HCT116 (cell line): ENCODE measurements around the gene HLA-E. TPM values are rescaled to one million over a fixed set of nuclear protein-coding genes. Genes with fewer than 3 reads are reported as not detected.

ENCODE experiments used
- ATAC-seq: fragments of 200-7000 bp; cut with Tn5 transposase; 2 replicates; pipeline ENCODE4 v1.9.1; 2020; ENCODE audit warnings: mild to moderate bottlenecking, moderate library complexity
- BruUV-seq: library from RNA; stranded (reverse); fragments of 400-500 nt; replicated peaks from 2 replicates; lab custom pipeline; 2021; lab: Mats Ljungman, UMichigan
- CTCF ChIA-PET: fragments of 300-600 bp; sonication (Branson Sonifier 250); formaldehyde crosslinking; loops from one replicate; lab custom pipeline; 2021; ENCODE audit warnings: antibody characterized with exemption; lab: Charles Lee
- POLR2A ChIA-PET: fragments of 300-600, 350-600 bp; sonication (Branson Sonifier 250); formaldehyde crosslinking; loops from one replicate; lab custom pipeline; 2021; ENCODE audit warnings: antibody characterized with exemption; lab: Charles Lee
- RAD21 ChIA-PET, 2 experiments: fragments of 300-600 bp; sonication (Branson Sonifier 250); formaldehyde crosslinking; loops; one replicate each; lab custom pipeline; 2023; ENCODE audit warnings: low total read pairs in 2 of 2; ENCODE audit not compliant: uncharacterized antibody in 2 of 2, unreplicated experiment in 2 of 2, low non-redundant PET in 1 of 2; lab: Charles Lee
- DNase-seq: peaks from one replicate; pipeline ENCODE4 v3.0.0-alpha.2; 2010; ENCODE audit warnings: low read depth, low spot score
- H2AFZ ChIP-seq: fragments of 200-600 bp; shearing (Covaris generic), sonication (generic); 2 replicates; pipeline ENCODE4 v1.6.1; 2017; ENCODE audit warnings: low read depth, mixed run types, mixed read lengths, antibody characterized with exemption, low read length; ENCODE audit not compliant: poor library complexity, severe bottlenecking
- H3K27ac ChIP-seq: 2 replicates; pipeline ENCODE4 v1.5.1; 2012; ENCODE audit warnings: low read depth, low read length
- H3K27me3 ChIP-seq: fragments of 200-600 bp; sonication (generic); 2 replicates; pipeline ENCODE4 v1.6.1; 2016; ENCODE audit warnings: mixed run types, low read length, mixed read lengths; ENCODE audit not compliant: insufficient read depth
- H3K36me3 ChIP-seq, 2 experiments: fragments of 200-500 bp in 1 of 2; fragments of 200-600 bp in 1 of 2; sonication (Bioruptor generic) in 1 of 2; sonication (generic) in 1 of 2; 2 replicates each; pipeline versions ENCODE4 v1.5.1 to v1.6.1; 2014 to 2016; ENCODE audit warnings: low read length in 2 of 2, inconsistent platforms in 1 of 2, mixed read lengths in 1 of 2, mixed run types in 1 of 2; ENCODE audit not compliant: insufficient read depth in 2 of 2, control insufficient read depth in 1 of 2
- H3K4me1 ChIP-seq, 2 experiments: fragments of 200-600 bp in 1 of 2; sonication (generic) in 1 of 2; 2 replicates each; pipeline versions ENCODE4 v1.5.1 to v1.6.1; 2012 to 2017; ENCODE audit warnings: low read length in 2 of 2, inconsistent platforms in 1 of 2, mild to moderate bottlenecking in 1 of 2, mixed read lengths in 1 of 2, mixed run types in 1 of 2, moderate library complexity in 1 of 2; ENCODE audit not compliant: insufficient read depth in 2 of 2, control insufficient read depth in 1 of 2
- H3K4me2 ChIP-seq: fragments of 200-600 bp; sonication (generic); 2 replicates; pipeline ENCODE4 v1.6.1; 2017; ENCODE audit warnings: mixed run types, low read length, mixed read lengths
- H3K4me3 ChIP-seq, 2 experiments: fragments of 200-600 bp in 1 of 2; sonication (generic) in 1 of 2; replicated peaks in 1 of 2; 2 replicates each; pipeline ENCODE4 v1.5.1; 2011 to 2016; ENCODE audit warnings: low read length in 2 of 2, control low read depth in 1 of 2, low read depth in 1 of 2, mild to moderate bottlenecking in 1 of 2, mixed read lengths in 1 of 2, mixed run types in 1 of 2
- H3K79me2 ChIP-seq: fragments of 200-600 bp; sonication (generic); 2 replicates; pipeline ENCODE4 v1.6.1; 2017; ENCODE audit warnings: mild to moderate bottlenecking, mixed run types, low read length, moderate library complexity, mixed read lengths; ENCODE audit not compliant: insufficient read depth
- H3K9ac ChIP-seq: fragments of 200-600 bp; sonication (generic); 2 replicates; pipeline ENCODE4 v1.6.1; 2016; ENCODE audit warnings: low read length, mixed read lengths
- H3K9me2 ChIP-seq: fragments of 200-600 bp; sonication (generic), shearing (Covaris generic); 2 replicates; pipeline ENCODE4 v1.6.1; 2017; ENCODE audit warnings: mixed run types, mild to moderate bottlenecking, moderate library complexity; ENCODE audit not compliant: insufficient read depth
- H3K9me3 ChIP-seq, 2 experiments: fragments of 200-500 bp in 1 of 2; fragments of 200-600 bp in 1 of 2; sonication (Bioruptor generic) in 1 of 2; sonication (generic) in 1 of 2; 2 replicates each; pipeline ENCODE4 v1.6.1; 2014 to 2017; ENCODE audit warnings: low read length in 2 of 2, mixed read lengths in 2 of 2, inconsistent platforms in 1 of 2, low read depth in 1 of 2, mild to moderate bottlenecking in 1 of 2, mixed run types in 1 of 2, moderate library complexity in 1 of 2; ENCODE audit not compliant: control insufficient read depth in 1 of 2, insufficient read depth in 1 of 2
- H4K20me1 ChIP-seq: fragments of 200-600 bp; sonication (generic), shearing (Covaris generic); 2 replicates; pipeline ENCODE4 v1.6.1; 2017; ENCODE audit warnings: mixed run types, mild to moderate bottlenecking, moderate library complexity; ENCODE audit not compliant: insufficient read depth
- CBX3 ChIP-seq: IDR thresholded peaks from 2 replicates; pipeline ENCODE4 v1.6.1; 2012; ENCODE audit warnings: low read depth
- EGR1 ChIP-seq: IDR thresholded peaks from 2 replicates; pipeline ENCODE4 v1.6.1; 2012; ENCODE audit warnings: low read depth
- ELF1 ChIP-seq: IDR thresholded peaks from 2 replicates; pipeline ENCODE4 v1.6.1; 2012; ENCODE audit warnings: low read depth, borderline replicate concordance
- MAX ChIP-seq: IDR thresholded peaks from 2 replicates; pipeline ENCODE4 v1.6.1; 2012
- POLR2AphosphoS5 ChIP-seq: IDR thresholded peaks from 2 replicates; pipeline ENCODE4 v1.6.1; 2011; ENCODE audit warnings: mild to moderate bottlenecking, low read depth, low read length, moderate library complexity
- REST ChIP-seq: IDR thresholded peaks from 2 replicates; pipeline ENCODE4 v1.6.1; 2012; ENCODE audit warnings: low read depth
- SP1 ChIP-seq: IDR thresholded peaks from 2 replicates; pipeline ENCODE4 v1.6.1; 2012; ENCODE audit warnings: low read depth
- SRF ChIP-seq: IDR thresholded peaks from 2 replicates; pipeline ENCODE4 v1.6.1; 2012; ENCODE audit warnings: low read depth
- ZBTB33 ChIP-seq: IDR thresholded peaks from 2 replicates; pipeline ENCODE4 v1.6.1; 2011; ENCODE audit warnings: mild to moderate bottlenecking, low read length, moderate library complexity; ENCODE audit not compliant: insufficient replicate concordance; ENCODE audit errors: extremely low read depth
- ZFX ChIP-seq: fragments of 450-650 bp; IDR thresholded peaks from 2 replicates; pipeline ENCODE4 v1.6.1; 2017
- ZNF274 ChIP-seq: fragments of 200-500 bp; sonication (Bioruptor generic); IDR thresholded peaks from 2 replicates; pipeline ENCODE4 v1.6.1; 2014; ENCODE audit warnings: mild to moderate bottlenecking, low read depth, low read length, inconsistent platforms
- intact Hi-C: fragments of 100-400 bp; cut with micrococcal nuclease; formaldehyde crosslinking; loops from 2 replicates; pipeline ENCODE4 v1.10.0; 2022
- total RNA-seq: library from RNA; stranded (reverse); gene quantifications from one replicate; pipeline ENCODE4 v1.2.1, GENCODE V29; 2021; ENCODE audit not compliant: unreplicated experiment

Gene HLA-E
- total RNA-seq, 1 experiment from 2014 or later: 108 TPM

- ATAC-seq: no peak
- no peaks in the 10 kb centered on the region for H3K4me1 ChIP-seq
- H3K79me2 ChIP-seq: no peaks in the 10 kb centered on the region
- BruUV-seq: no TSS peak
- no peak overlapping the region for H3K4me3 ChIP-seq
- TF ChIP-seq EGR1: no peak
- no peak for TF ChIP-seq ZNF274
- no peak for TF ChIP-seq ZFX
- TF ChIP-seq ELF1: no peak
- TF ChIP-seq SP1: no peak
- no peak for TF ChIP-seq CBX3
- TF ChIP-seq MAX: no peak
- no peak for TF ChIP-seq SRF
- no peak for TF ChIP-seq POLR2AphosphoS5
- no peak for TF ChIP-seq ZBTB33
- no peak for TF ChIP-seq REST
- CTCF ChIA-PET: interaction anchor here (0.7 to 1.3 kb wide), 29 partner anchors 10 to 650 kb away, joined by 3 to 12 read pairs (median 4); partner anchors contain the start of genes PPP1R10 and TRIM39
- RAD21 ChIA-PET: no interaction called here
- peak overlapping the region; percentile 27 for H3K4me2 ChIP-seq
- H3K36me3 ChIP-seq: no peaks in the 10 kb centered on the region
- H3K9me3 ChIP-seq: no peaks in the 10 kb centered on the region
- peaks cover 7% of the 10 kb centered on the region; the same call in 1 of the 2 replicates for H3K27me3 ChIP-seq
- no peak overlapping the region for H2AFZ ChIP-seq
- H4K20me1 ChIP-seq: no peaks in the 10 kb centered on the region
- H3K27ac ChIP-seq: no peak overlapping the region
- intact Hi-C loops: loop anchor here (1.0 to 5.0 kb wide), 3 partner anchors 42 to 236 kb away; no protein-coding TSS in a partner anchor
- POLR2A ChIA-PET: no interaction called here
- H3K9ac ChIP-seq: no peak overlapping the region
- DNase-seq: no peak
- H3K9me2 ChIP-seq: no peaks in the 10 kb centered on the region
Measured at GRCh38 chr6:30452736-30453507, 36.4 kb upstream of the HLA-E start.
